ENCODE results near the gene CD244. TPM values are rescaled to one million over a fixed set of nuclear protein-coding genes. Genes with fewer than 3 reads are reported as not detected.

Gene CD244
- polyA plus RNA-seq, 1 experiment = not detected

DNA sequence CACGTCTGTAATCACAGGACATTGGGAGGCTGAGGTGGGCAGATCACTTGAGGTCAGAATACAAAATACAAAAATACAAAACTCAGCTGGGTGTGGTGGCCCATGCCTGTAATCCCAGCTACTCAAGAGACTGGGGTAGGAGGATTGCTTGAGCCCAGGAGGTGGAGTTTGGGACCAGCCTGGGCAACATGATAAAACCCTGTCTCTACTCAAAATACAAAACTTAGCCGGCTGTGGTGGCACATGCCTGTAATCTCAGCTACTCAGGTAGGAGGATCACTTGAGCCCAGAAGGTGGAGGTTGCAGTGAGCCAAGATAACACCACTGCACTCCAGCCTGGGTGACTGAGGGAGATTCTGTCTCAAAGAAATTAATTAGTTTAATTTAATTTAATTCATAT is 28.8 kb upstream of the CD244 start:
- CTCF ChIA-PET = no interaction called here
- Histone ChIP-seq H3K27me3 (ENCODE audit: control insufficient read depth, insufficient read depth, low read length) (no peaks in the 10 kb centered on the region), H3K4me3 (ENCODE audit: low read depth, low read length) (no peak overlapping the region), H3K9me3 (ENCODE audit: control insufficient read depth, insufficient read depth, low read length) (no peaks in the 10 kb centered on the region), H3K27ac (ENCODE audit: low read depth, low read length) (no peak overlapping the region)
- DNase-seq (ENCODE audit: low read depth, low spot score) = no peak
- TF ChIP-seq, protein P1, sequence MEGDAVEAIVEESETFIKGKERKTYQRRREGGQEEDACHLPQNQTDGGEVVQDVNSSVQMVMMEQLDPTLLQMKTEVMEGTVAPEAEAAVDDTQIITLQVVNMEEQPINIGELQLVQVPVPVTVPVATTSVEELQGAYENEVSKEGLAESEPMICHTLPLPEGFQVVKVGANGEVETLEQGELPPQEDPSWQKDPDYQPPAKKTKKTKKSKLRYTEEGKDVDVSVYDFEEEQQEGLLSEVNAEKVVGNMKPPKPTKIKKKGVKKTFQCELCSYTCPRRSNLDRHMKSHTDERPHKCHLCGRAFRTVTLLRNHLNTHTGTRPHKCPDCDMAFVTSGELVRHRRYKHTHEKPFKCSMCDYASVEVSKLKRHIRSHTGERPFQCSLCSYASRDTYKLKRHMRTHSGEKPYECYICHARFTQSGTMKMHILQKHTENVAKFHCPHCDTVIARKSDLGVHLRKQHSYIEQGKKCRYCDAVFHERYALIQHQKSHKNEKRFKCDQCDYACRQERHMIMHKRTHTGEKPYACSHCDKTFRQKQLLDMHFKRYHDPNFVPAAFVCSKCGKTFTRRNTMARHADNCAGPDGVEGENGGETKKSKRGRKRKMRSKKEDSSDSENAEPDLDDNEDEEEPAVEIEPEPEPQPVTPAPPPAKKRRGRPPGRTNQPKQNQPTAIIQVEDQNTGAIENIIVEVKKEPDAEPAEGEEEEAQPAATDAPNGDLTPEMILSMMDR (IDR thresholded peaks at IDR 0.05; ENCODE audit: low read depth, low read length) = no peak
- POLR2A ChIA-PET = no interaction called here

DNA sequence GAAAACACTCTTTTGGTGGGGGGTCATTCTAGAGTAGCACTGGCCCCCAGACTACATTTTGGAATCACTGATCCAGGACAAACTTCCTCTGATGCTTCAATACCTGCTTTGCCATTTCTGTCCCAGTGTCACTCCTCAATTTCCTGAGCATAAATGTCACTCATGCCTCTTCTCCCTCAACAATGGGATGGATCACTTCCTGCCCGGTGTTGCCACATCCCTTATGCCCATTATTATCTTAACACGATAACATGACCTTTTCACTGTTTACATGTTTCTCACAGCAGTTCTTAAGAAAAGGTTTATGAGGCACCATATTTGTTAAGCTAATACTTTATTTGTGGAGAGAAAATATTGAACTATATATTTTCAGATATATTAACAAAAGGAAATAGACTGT is 26.2 kb upstream of the CD244 start:
- no peak overlapping the region for H3K4me3 ChIP-seq (ENCODE audit: low read depth, low read length)
- H3K27ac ChIP-seq (ENCODE audit: low read depth, low read length) = no peak overlapping the region
- no peak for DNase-seq (ENCODE audit: low read depth, low spot score)
- ChIA-PET POLR2A (no interaction called here), CTCF (interaction anchor here (0.6 to 0.7 kb wide), 2 partner anchors 101 to 104 kb away, joined by 5 to 6 read pairs; no protein-coding TSS in a partner anchor)
- H3K27me3 ChIP-seq (ENCODE audit: control insufficient read depth, insufficient read depth, low read length) = no peaks in the 10 kb centered on the region
- TF ChIP-seq, protein P1 (IDR thresholded peaks at IDR 0.05; ENCODE audit: low read depth, low read length) = no peak
- no peaks in the 10 kb centered on the region for H3K9me3 ChIP-seq (ENCODE audit: control insufficient read depth, insufficient read depth, low read length)

DNA sequence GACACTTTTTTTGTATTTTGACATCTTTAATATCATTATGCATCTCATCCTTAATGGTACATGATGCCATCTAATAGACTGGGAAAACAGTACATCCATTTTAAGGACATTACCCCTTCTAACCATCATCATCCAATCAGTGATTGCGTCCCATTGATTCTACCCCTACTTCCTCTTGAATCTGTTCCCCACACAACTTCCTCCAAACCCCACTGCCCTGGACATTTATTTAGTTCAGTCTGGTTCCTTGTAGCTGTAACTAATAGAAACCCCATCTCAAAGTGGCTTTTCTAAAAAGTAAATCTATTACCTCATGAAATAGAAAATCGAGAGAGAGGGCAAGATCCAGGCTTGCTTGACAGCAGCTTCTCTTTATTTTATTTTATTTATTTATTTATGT is 24.4 kb upstream of the CD244 start:
- no peaks in the 10 kb centered on the region for H3K9me3 ChIP-seq (ENCODE audit: control insufficient read depth, insufficient read depth, low read length)
- CTCF ChIA-PET = interaction anchor here (0.5 kb wide), 1 partner anchor 103 kb away, joined by 3 read pairs; no protein-coding TSS in a partner anchor
- no peak for DNase-seq (ENCODE audit: low read depth, low spot score)
- no peak overlapping the region for H3K4me3 ChIP-seq (ENCODE audit: low read depth, low read length)
- TF ChIP-seq, protein P1 (IDR thresholded peaks at IDR 0.05; ENCODE audit: low read depth, low read length) = no peak
- POLR2A ChIA-PET = no interaction called here
- H3K27ac ChIP-seq (ENCODE audit: low read depth, low read length) = no peak overlapping the region
- H3K27me3 ChIP-seq (ENCODE audit: control insufficient read depth, insufficient read depth, low read length) = no peaks in the 10 kb centered on the region

DNA sequence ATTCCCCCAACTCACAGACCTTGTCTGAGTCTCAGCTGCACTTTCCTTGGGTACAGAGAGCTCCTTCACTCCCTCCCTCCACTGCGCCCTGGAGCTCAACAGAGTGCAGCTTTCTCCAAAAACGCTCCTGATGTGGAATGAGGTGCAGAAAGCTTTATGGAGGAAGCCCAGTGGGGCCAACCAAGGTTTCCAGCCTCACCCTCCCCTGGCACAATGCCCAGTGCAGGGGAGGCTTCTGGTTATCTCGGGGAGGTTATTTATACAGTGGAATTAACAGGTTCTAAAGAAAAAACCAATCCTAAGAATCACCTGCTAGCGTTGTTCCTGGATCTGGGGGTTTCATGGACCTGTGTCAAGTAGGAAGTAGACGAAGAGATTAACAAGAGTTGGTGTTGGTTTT is 22.4 kb upstream of the CD244 start, which contains the start of gene ITLN1:
Gene ITLN1, minus strand, starts transcription at position 139 of the 400 bp plus-strand sequence. CDS start 303 bp downstream, outside the sequence.
- Histone ChIP-seq H3K4me3 (ENCODE audit: low read depth, low read length) (no peak within 1 kb of the TSS), H3K27ac (ENCODE audit: low read depth, low read length) (no peak within 1 kb of the TSS), H3K27me3 (ENCODE audit: control insufficient read depth, insufficient read depth, low read length) (no peaks in the 10 kb centered on the region), H3K9me3 (ENCODE audit: control insufficient read depth, insufficient read depth, low read length) (no peaks in the 10 kb centered on the region)
- DNase-seq (ENCODE audit: low read depth, low spot score) = no peak
- POLR2A ChIA-PET = interaction anchor here (0.5 kb wide), 1 partner anchor 459 kb away, joined by 3 read pairs; no protein-coding TSS in a partner anchor
- CTCF ChIA-PET = no interaction called here
- TF ChIP-seq, protein P1 (IDR thresholded peaks at IDR 0.05; ENCODE audit: low read depth, low read length) = no peak

DNA sequence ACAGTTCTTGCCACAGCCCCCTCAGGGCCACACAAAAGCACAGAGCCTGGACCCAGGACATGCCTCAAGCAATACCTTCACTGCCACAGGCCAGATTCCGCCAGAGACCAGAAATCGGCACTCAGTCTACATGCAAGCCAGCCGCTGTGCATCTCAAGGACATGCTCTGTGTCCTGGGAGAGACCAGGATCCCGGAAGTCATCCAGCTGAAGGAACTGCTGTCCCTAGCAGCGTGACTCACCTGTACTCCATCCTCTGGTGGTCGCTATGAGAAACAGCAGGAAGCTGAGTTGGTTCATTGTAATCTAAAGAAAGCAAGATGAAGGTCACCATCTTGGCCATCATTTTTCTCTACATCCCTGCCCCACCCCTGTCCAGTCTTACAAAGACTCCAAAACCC is 21.9 kb upstream of the CD244 start:
- TF ChIP-seq, protein P1 (IDR thresholded peaks at IDR 0.05; ENCODE audit: low read depth, low read length) = no peak
- H3K27ac ChIP-seq (ENCODE audit: low read depth, low read length) = no peak overlapping the region
- no peaks in the 10 kb centered on the region for H3K9me3 ChIP-seq (ENCODE audit: control insufficient read depth, insufficient read depth, low read length)
- CTCF ChIA-PET = no interaction called here
- no peak for DNase-seq (ENCODE audit: low read depth, low spot score)
- no peak overlapping the region for H3K4me3 ChIP-seq (ENCODE audit: low read depth, low read length)
- no peaks in the 10 kb centered on the region for H3K27me3 ChIP-seq (ENCODE audit: control insufficient read depth, insufficient read depth, low read length)
- POLR2A ChIA-PET = no interaction called here
